ENCODE measurements around the gene DEPDC4.
A peak's percentile ranks its signal among the peaks of the same experiment; 100 is the strongest.
"Not testable (repeated sequence)": the region's sequence is repeated elsewhere in the genome, so short reads cannot be mapped to it uniquely, and the experiment has no call there.

Gene DEPDC4

DNA sequence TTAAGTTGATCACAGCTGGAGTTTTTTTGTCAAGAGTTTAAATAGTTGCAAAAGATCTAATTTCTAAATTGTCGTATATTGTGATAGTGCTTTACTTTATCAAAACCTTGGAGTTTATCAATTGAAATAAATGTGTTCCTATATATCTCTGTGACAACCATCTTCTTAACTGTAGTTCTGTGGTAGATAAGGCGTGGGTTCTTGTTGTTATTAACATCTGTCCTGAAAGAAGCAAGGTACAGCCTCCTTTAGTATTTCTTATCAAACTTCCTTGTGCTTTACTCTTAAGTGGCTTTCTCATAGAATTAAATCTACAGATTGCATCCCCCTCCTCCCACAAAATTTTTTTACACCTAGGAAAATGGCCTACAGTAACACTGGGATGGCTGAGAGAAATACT lies 7.4 kb upstream of the DEPDC4 start:
- ATAC-seq (replicated peaks): no peak
- Mint-ChIP-seq H3K9me3 (no peaks in the 10 kb centered on the region), H3K4me3 (no peak overlapping the region), H3K27me3 (no peaks in the 10 kb centered on the region), H3K36me3 (peaks cover 12 to 16% of the 10 kb centered on the region in 2 donors), H3K4me1 (peaks cover 15 to 21% of the 10 kb centered on the region in 2 donors), H3K27ac (no peak overlapping the region)
- DNase-seq: no peak

DNA sequence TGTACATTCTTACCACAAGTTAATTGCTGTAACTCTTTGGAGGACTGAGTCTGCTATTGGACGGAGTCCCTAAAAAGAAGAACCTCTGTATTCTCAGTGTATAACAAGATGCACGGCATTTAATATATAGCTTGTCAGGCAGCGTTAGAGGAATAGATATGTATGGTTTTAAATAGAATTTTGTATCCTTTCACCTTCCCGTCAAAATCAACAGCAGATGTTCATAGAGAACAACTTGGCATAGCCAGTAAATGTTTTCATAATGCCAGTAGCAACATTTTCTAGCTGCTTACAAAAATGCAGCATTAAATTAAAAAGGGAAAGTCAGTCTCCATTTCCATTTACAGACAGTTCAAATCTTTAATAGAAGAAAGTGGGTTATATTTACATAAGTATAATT lies 6.9 kb upstream of the DEPDC4 start:
- Mint-ChIP-seq H3K4me1 (peaks cover 20 to 21% of the 10 kb centered on the region in 2 donors), H3K27me3 (no peaks in the 10 kb centered on the region), H3K9me3 (no peaks in the 10 kb centered on the region), H3K27ac (no peak overlapping the region), H3K36me3 (peaks cover 10 to 19% of the 10 kb centered on the region in 2 donors), H3K4me3 (no peak overlapping the region)
- no peak for DNase-seq
- ATAC-seq (replicated peaks): no peak

GRCh38 chr12:100268835-100269564 lies 2.1 kb upstream of the DEPDC4 start:
- Mint-ChIP-seq H3K9me3 (no peaks in the 10 kb centered on the region), H3K4me3 (peak overlapping the region; percentile 11 to 39), H3K27me3 (no peaks in the 10 kb centered on the region), H3K27ac (no peak overlapping the region), H3K36me3 (peaks cover 4 to 7% of the 10 kb centered on the region in 2 donors), H3K4me1 (peaks cover 19 to 32% of the 10 kb centered on the region in 2 donors)
- DNase-seq: no peak
- ATAC-seq (replicated peaks): no peak

- DNase-seq: no peak
- Mint-ChIP-seq H3K4me3 (peak overlapping the region; percentile 98 to 100), H3K9me3 (no peaks in the 10 kb centered on the region), H3K27ac (peak overlapping the region; percentile 98), H3K27me3 (no peaks in the 10 kb centered on the region), H3K4me1 (peaks cover 15 to 26% of the 10 kb centered on the region in 2 donors), H3K36me3 (peaks cover 0 to 4% of the 10 kb centered on the region in 2 donors)
- ATAC-seq (replicated peaks): peak; percentile 2 to 12
Observed at GRCh38 chr12:100267603-100268281, 863 bp upstream of the DEPDC4 start.

DNA sequence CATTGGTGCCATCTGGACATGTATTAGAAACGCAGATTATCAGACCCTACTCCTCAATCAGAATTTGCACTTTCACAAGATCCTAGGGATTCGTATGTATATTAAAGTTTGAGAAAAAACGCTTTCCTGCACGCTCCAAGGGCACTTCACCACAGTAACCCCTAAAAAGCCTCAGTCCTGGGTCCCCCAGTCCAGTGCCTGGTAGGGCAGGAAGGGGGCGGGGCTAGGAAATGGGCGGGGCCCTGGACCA lies 369 bp downstream of the DEPDC4 start:
- Mint-ChIP-seq H3K4me3 (peak overlapping the region; percentile 98 to 100), H3K4me1 (peaks cover 15 to 26% of the 10 kb centered on the region in 2 donors), H3K27me3 (no peaks in the 10 kb centered on the region), H3K36me3 (peaks cover 0 to 4% of the 10 kb centered on the region in 2 donors), H3K27ac (peak overlapping the region; percentile 98), H3K9me3 (no peaks in the 10 kb centered on the region)
- ATAC-seq (replicated peaks) (peak; percentile 86 to 87), DNase-seq (no peak)

DNA sequence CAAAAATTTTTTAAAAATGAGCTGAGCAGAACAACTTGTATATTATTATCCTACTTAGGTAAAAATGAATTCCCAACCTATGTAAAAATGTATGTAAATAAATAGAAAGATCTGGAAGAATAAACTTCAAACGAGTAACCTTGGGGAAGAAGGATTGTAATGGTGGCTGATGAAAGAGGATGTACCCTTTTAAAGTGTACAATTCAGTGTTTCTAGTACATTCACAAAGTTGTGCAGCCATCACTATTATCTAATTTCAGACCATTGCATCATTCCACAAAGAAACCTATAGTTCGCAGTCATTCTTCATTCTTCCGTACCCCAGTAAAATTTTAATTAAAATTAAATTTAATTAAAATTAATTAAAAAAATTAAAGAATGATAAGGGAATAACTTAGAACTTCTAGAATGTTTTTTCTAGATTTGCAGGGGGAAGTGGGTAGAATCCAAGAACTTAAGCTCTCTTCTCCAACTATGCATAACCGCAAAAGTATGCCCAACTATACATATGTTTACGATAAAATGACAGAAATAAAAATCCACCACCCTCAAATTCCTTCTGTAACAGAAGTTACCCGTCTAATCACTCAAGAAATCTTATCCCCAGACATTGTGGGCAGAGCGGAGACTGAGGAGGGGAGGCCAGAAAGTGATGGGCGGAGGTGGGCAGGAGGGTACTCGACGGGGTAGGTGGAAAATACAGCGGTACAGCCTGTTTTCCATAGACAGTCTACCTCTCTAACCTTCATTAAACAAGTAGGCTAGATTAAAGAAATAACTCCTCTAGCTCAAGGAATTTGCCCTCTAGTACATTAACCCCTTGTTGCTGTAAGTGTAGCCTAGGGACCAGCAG lies 921 bp downstream of the DEPDC4 start:
- Mint-ChIP-seq H3K9me3 (no peaks in the 10 kb centered on the region), H3K27ac (no peak overlapping the region), H3K4me1 (peaks cover 15 to 26% of the 10 kb centered on the region in 2 donors), H3K4me3 (peak overlapping the region; percentile 98 to 100), H3K27me3 (no peaks in the 10 kb centered on the region), H3K36me3 (peaks cover 0 to 4% of the 10 kb centered on the region in 2 donors)
- DNase-seq (no peak), ATAC-seq (replicated peaks) (peak; percentile 6 to 12)

DNA sequence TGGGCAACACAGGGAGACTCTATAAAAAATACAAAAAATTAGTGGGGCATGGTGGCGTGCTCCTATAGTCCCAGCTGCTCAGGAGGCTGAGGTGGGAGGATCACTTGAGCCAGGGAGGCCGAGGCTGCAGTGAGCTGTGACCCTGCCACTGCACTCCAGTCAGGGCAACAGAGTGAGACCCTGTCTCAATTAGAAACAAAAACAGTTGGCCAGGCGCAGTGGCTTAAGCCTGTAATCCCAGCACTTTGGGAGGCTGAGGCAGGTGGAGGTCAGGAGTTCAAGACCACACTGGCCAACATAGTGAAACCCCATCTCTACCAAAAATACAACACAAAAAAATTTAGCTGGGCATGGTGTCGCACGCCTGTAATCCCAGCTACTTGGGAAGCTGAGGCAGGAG lies 1.8 kb downstream of the DEPDC4 start:
- not testable (repeated sequence) for ATAC-seq (replicated peaks); H3K27me3 Mint-ChIP-seq; H3K27ac Mint-ChIP-seq; H3K36me3 Mint-ChIP-seq; DNase-seq; H3K4me3 Mint-ChIP-seq; H3K9me3 Mint-ChIP-seq
- peaks cover 13 to 26% of the 10 kb centered on the region in 2 donors for H3K4me1 Mint-ChIP-seq

- H3K9me3 Mint-ChIP-seq: no peaks in the 10 kb centered on the region
- no peak overlapping the region for H3K4me3 Mint-ChIP-seq
- H3K36me3 Mint-ChIP-seq: no peaks in the 10 kb centered on the region
- no peaks in the 10 kb centered on the region for H3K27me3 Mint-ChIP-seq
- H3K27ac Mint-ChIP-seq: no peak overlapping the region
- no peak for DNase-seq
- ATAC-seq (replicated peaks): no peak
- H3K4me1 Mint-ChIP-seq: peaks cover 2 to 12% of the 10 kb centered on the region in 2 donors
Observed at GRCh38 chr12:100263131-100263530, 3.7 kb downstream of the DEPDC4 start.

GRCh38 chr12:100258127-100258526 lies 8.8 kb downstream of the DEPDC4 start:
- no peaks in the 10 kb centered on the region for H3K4me1 Mint-ChIP-seq
- H3K4me3 Mint-ChIP-seq: no peak overlapping the region
- no peaks in the 10 kb centered on the region for H3K9me3 Mint-ChIP-seq
- H3K36me3 Mint-ChIP-seq: no peaks in the 10 kb centered on the region
- DNase-seq: no peak
- no peaks in the 10 kb centered on the region for H3K27me3 Mint-ChIP-seq
- no peak overlapping the region for H3K27ac Mint-ChIP-seq
- no peak for ATAC-seq (replicated peaks)

DNA sequence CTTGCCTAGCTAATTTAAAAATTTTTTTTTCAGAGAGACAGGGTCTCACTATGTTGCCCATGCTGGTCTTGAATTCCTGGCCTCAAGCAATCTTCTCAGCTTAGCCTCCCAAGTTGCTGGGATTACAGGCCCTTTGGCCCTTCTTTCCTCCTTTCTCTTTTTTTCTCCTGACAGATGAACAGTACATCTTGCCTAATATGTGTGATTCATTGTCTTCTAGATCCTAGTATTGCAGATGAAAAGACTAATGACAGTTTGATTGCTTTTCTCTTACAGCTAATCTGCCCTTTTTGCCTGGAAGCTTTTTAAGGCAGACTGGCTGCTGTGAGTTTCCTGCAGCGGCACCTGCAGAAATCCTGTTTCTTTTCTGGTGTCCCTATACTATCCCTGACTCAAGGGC lies 12.0 kb downstream of the DEPDC4 start:
- no peaks in the 10 kb centered on the region for H3K9me3 Mint-ChIP-seq
- no peaks in the 10 kb centered on the region for H3K27me3 Mint-ChIP-seq
- no peaks in the 10 kb centered on the region for H3K4me1 Mint-ChIP-seq
- DNase-seq (no peak), ATAC-seq (replicated peaks) (no peak)
- H3K27ac Mint-ChIP-seq: no peak overlapping the region
- no peak overlapping the region for H3K4me3 Mint-ChIP-seq
- H3K36me3 Mint-ChIP-seq: peaks cover 0 to 2% of the 10 kb centered on the region in 2 donors

DNA sequence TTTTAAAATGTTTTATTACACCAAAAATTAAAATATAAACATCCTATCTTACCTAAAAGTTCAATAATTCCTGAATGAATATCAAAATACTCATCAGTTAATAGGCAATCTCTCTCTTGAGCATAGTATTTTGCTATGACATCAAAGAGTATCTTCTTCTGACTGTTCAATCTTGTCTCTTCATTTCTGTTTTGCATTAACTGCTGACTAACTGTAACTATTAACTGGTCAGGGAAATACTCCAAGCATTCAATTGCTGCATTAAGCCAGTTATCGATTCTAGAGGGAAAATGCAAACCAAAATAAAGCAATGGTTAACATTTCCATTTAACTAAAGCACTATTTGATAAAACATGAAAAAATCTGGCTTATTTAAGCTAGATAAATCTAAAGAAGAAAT lies 13.4 kb downstream of the DEPDC4 start:
- no peak for DNase-seq
- Mint-ChIP-seq H3K27ac (no peak overlapping the region), H3K27me3 (no peaks in the 10 kb centered on the region), H3K9me3 (no peaks in the 10 kb centered on the region), H3K4me1 (no peaks in the 10 kb centered on the region), H3K4me3 (no peak overlapping the region), H3K36me3 (peaks cover 0 to 2% of the 10 kb centered on the region in 2 donors)
- ATAC-seq (replicated peaks): no peak

- Mint-ChIP-seq H3K27me3 (no peaks in the 10 kb centered on the region), H3K36me3 (peaks cover 0 to 2% of the 10 kb centered on the region in 2 donors), H3K9me3 (no peaks in the 10 kb centered on the region), H3K27ac (no peak overlapping the region), H3K4me3 (no peak overlapping the region), H3K4me1 (no peaks in the 10 kb centered on the region)
- ATAC-seq (replicated peaks): no peak
- no peak for DNase-seq
Observed at GRCh38 chr12:100251917-100252316, 15.0 kb downstream of the DEPDC4 start.

- Mint-ChIP-seq H3K9me3 (no peaks in the 10 kb centered on the region), H3K27ac (no peak overlapping the region), H3K36me3 (peaks cover 0 to 2% of the 10 kb centered on the region in 2 donors), H3K4me3 (no peak overlapping the region), H3K27me3 (no peaks in the 10 kb centered on the region), H3K4me1 (no peaks in the 10 kb centered on the region)
- no peak for DNase-seq
- ATAC-seq (replicated peaks): no peak
Observed at GRCh38 chr12:100249941-100250340, 16.9 kb downstream of the DEPDC4 start.

DNA sequence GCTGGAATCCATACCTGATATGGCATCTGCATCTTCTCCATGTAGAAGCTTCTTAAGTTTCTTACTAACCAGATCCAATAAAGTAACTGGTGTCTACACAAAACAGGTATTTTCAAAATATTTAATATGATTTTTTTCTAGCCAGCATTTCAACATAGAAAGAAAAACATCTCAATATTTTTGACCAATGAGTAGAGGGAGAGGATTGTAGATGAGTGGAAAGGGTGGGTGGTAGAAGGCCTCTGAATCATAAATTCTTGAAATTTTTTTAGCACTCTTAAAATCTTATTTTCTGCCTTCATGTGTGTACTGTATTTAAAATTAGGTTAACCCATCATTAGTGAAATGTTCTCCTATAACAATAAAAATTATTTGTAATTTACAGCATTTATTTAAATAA lies 18.0 kb downstream of the DEPDC4 start:
- no peak overlapping the region for H3K4me3 Mint-ChIP-seq
- ATAC-seq (replicated peaks) (no peak), DNase-seq (no peak)
- no peak overlapping the region for H3K27ac Mint-ChIP-seq
- no peaks in the 10 kb centered on the region for H3K4me1 Mint-ChIP-seq
- no peaks in the 10 kb centered on the region for H3K9me3 Mint-ChIP-seq
- no peaks in the 10 kb centered on the region for H3K27me3 Mint-ChIP-seq
- peaks cover 0 to 2% of the 10 kb centered on the region in 2 donors for H3K36me3 Mint-ChIP-seq

Measured in stimulated activated naive B cell treated with anti-CD40 and anti-IgM and Interleukin-4, amounts not matched to agents 10 μg/mL and 1 μg/mL and 100 μg/mL, for 72 hours (primary cell).